ENCODE measurements around the gene GNG2. TPM values are rescaled to one million over a fixed set of nuclear protein-coding genes. Genes with fewer than 3 reads are reported as not detected.

GNG2 gene
- polyA plus RNA-seq, 1 of the 3 experiments (the other 2 are of a cell fraction) = 17.8 TPM

GRCh38 chr14:51867741-51868140, 7.3 kb downstream of the GNG2 start:
- no peak for DNase-seq
- TF ChIP-seq USF2 (IDR thresholded peaks at IDR 0.05; ENCODE audit: borderline replicate concordance, low read depth, low read length) = no peak
- no peak for TF ChIP-seq RFX5 (IDR thresholded peaks at IDR 0.05; ENCODE audit: low read length)
- no peak for TF ChIP-seq RCOR1 (IDR thresholded peaks at IDR 0.05; ENCODE audit: low read length)
- no peak for TF ChIP-seq GATA2 (CRISPR knock-in tag; IDR thresholded peaks at IDR 0.05)
- no peak for TF ChIP-seq PBX3 (IDR thresholded peaks at IDR 0.05)
- no peak for TF ChIP-seq NFIC (IDR thresholded peaks at IDR 0.05; ENCODE audit: borderline replicate concordance)
- no peak for TF ChIP-seq EZH2phosphoT487 (IDR thresholded peaks at IDR 0.05; ENCODE audit: borderline replicate concordance, low read depth)
- TF ChIP-seq CTCF (IDR thresholded peaks at IDR 0.05) = no peak
- no peak for TF ChIP-seq ELF1 (IDR thresholded peaks at IDR 0.05)
- TF ChIP-seq IRF3 (IDR thresholded peaks at IDR 0.05; ENCODE audit: low read depth, low read length) = no peak
- CTCF ChIA-PET = interaction anchor here (1.1 to 1.2 kb wide), 2 partner anchors 13 to 111 kb away, joined by 4 to 7 read pairs; no protein-coding TSS in a partner anchor
- no peaks in the 10 kb centered on the region for H3K9me2 ChIP-seq
- H3F3A ChIP-seq (replicated peaks; ENCODE audit: insufficient read depth) = no peaks in the 10 kb centered on the region
- H3K36me3 ChIP-seq (replicated peaks in 1 of 2; ENCODE audit: control insufficient read depth in 1 of 2, insufficient read depth in 2 of 2, low read length in 1 of 2) = peaks cover 0 to 3% of the 10 kb centered on the region in 2 experiments
- no peak overlapping the region for H2AFZ ChIP-seq (ENCODE audit: low read depth)
- H3K27ac ChIP-seq (ENCODE audit: low read depth in 2 of 2, low read length in 1 of 2) = no peak overlapping the region
- no peaks in the 10 kb centered on the region for H4K20me1 ChIP-seq (ENCODE audit: insufficient read depth)
- no peak overlapping the region for H3K4me2 ChIP-seq
- H3K4me3 ChIP-seq (ENCODE audit: low read depth in 2 of 2, low read length in 1 of 2) = no peak overlapping the region
- peaks cover 5 to 33% of the 10 kb centered on the region in 2 experiments; a peak in 3 of 4 replicates for H3K4me1 ChIP-seq (ENCODE audit: control insufficient read depth in 1 of 2, insufficient read depth in 2 of 2, low read depth in 1 of 2, low read length in 1 of 2)
- no peak overlapping the region for H3K9ac ChIP-seq
- H3K79me2 ChIP-seq (ENCODE audit: insufficient read depth) = peaks cover 85% of the 10 kb centered on the region
- H3K9me3 ChIP-seq = no peaks in the 10 kb centered on the region
- no peaks in the 10 kb centered on the region for H3K27me3 ChIP-seq (ENCODE audit: insufficient read depth)
- WGBS (ENCODE audit: low lambda C conversion rate) = 95% methylated on average over 2 of the region's 2 CpGs
- POLR2A ChIA-PET = no interaction called here

- Histone ChIP-seq H3K4me1 (ENCODE audit: control insufficient read depth in 1 of 2, insufficient read depth in 2 of 2, low read depth in 1 of 2, low read length in 1 of 2) (peaks cover 2 to 40% of the 10 kb centered on the region in 2 experiments; a peak in 2 of 4 replicates), H3K4me2 (no peak overlapping the region), H2AFZ (ENCODE audit: low read depth) (no peak overlapping the region), H4K20me1 (ENCODE audit: insufficient read depth) (no peaks in the 10 kb centered on the region), H3K9ac (no peak overlapping the region), H3K4me3 (ENCODE audit: low read depth in 2 of 2, low read length in 1 of 2) (no peak overlapping the region), H3K27ac (ENCODE audit: low read depth in 2 of 2, low read length in 1 of 2) (no peak overlapping the region; a peak in 1 of 4 replicates), H3K27me3 (ENCODE audit: insufficient read depth) (no peaks in the 10 kb centered on the region), H3K79me2 (ENCODE audit: insufficient read depth) (peaks cover 78% of the 10 kb centered on the region), H3K36me3 (replicated peaks in 1 of 2; ENCODE audit: control insufficient read depth in 1 of 2, insufficient read depth in 2 of 2, low read length in 1 of 2) (peaks cover 0 to 3% of the 10 kb centered on the region in 2 experiments), H3F3A (replicated peaks; ENCODE audit: insufficient read depth) (peaks cover 1% of the 10 kb centered on the region), H3K9me2 (no peaks in the 10 kb centered on the region), H3K9me3 (no peaks in the 10 kb centered on the region)
- WGBS (ENCODE audit: low lambda C conversion rate) = 88% methylated on average over 2 of the region's 2 CpGs
- CTCF ChIA-PET = interaction anchor here (1.2 to 1.3 kb wide), 2 partner anchors 13 to 91 kb away, joined by 3 to 7 read pairs; no protein-coding TSS in a partner anchor
- POLR2A ChIA-PET = no interaction called here
- no peak for DNase-seq
- TF ChIP-seq MAX (IDR thresholded peaks at IDR 0.05; ENCODE audit: low read depth) (no peak), RAD21 (IDR thresholded peaks at IDR 0.05; ENCODE audit: low read length) (no peak), FOXM1 (IDR thresholded peaks at IDR 0.05; ENCODE audit: low read depth) (no peak), ELF1 (IDR thresholded peaks at IDR 0.05) (no peak), NRF1 (IDR thresholded peaks at IDR 0.05; ENCODE audit: low read depth, low read length) (no peak), JUND (IDR thresholded peaks at IDR 0.05) (no peak), USF2 (IDR thresholded peaks at IDR 0.05; ENCODE audit: borderline replicate concordance, low read depth, low read length) (no peak), IRF3 (IDR thresholded peaks at IDR 0.05; ENCODE audit: low read depth, low read length) (no peak), EP300 (IDR thresholded peaks at IDR 0.05; ENCODE audit: borderline replicate concordance in 1 of 2, low read depth in 1 of 2, low read length in 1 of 2) (no peak), EZH2phosphoT487 (IDR thresholded peaks at IDR 0.05; ENCODE audit: borderline replicate concordance, low read depth) (no peak), GATA2 (CRISPR knock-in tag; IDR thresholded peaks at IDR 0.05) (no peak), MEF2A (IDR thresholded peaks at IDR 0.05; ENCODE audit: borderline replicate concordance, low read depth) (no peak), YY1 (IDR thresholded peaks at IDR 0.05; ENCODE audit: low read depth) (no peak)
Observed at GRCh38 chr14:51868405-51868804, 8.0 kb downstream of the GNG2 start.

Data from SK-N-SH (cell line).